GM12878 (cell line): Measurements from ENCODE around the gene ENOX1. TPM values are rescaled to one million over a fixed set of nuclear protein-coding genes. Genes with fewer than 3 reads are reported as not detected.

Source experiments
- ATAC-seq: fragments of 200-7000 bp; cut with Tn5 transposase; 3 replicates; pipeline ENCODE4 v1.9.1; 2020; ENCODE audit warnings: mild to moderate bottlenecking, moderate library complexity
- BruUV-seq: library from RNA; stranded (reverse); fragments of 400-500 nt; replicated peaks from 2 replicates; lab custom pipeline; 2021; lab: Mats Ljungman, UMichigan
- CTCF ChIA-PET: fragments of 300-600 bp; sonication (Branson Sonifier 250); formaldehyde crosslinking; extraction: SDS; loops from one replicate; lab custom pipeline; 2021; ENCODE audit warnings: inconsistent platforms; lab: Yijun Ruan, JAX
- POLR2A ChIA-PET: fragments of 350-600 bp; formaldehyde crosslinking; extraction: SDS; loops from one replicate; lab custom pipeline; 2021; ENCODE audit warnings: inconsistent platforms; lab: Charles Lee
- RAD21 ChIA-PET: fragments of 300-600 bp; sonication (Branson Sonifier 250); formaldehyde crosslinking; loops from one replicate; lab custom pipeline; 2023; ENCODE audit warnings: antibody characterized with exemption; ENCODE audit not compliant: unreplicated experiment; lab: Charles Lee
- SMC1A ChIA-PET: fragments of 300-600 bp; sonication (Branson Sonifier 250); formaldehyde crosslinking; loops from one replicate; lab custom pipeline; 2023; ENCODE audit not compliant: unreplicated experiment, uncharacterized antibody; lab: Charles Lee
- DNase-seq: peaks from one replicate; pipeline ENCODE4 v3.0.0-alpha.2; 2011; ENCODE audit warnings: low read depth, low spot score
- FAIRE-seq: peaks from 3 replicates; lab custom pipeline; 2011; peaks lifted over from hg19 to GRCh38; lab: Jason Lieb, UNC
- H2AFZ ChIP-seq: 2 replicates; pipeline ENCODE4 v1.6.0; 2011; ENCODE audit warnings: low read depth, low read length, control low read depth; ENCODE audit not compliant: control insufficient read depth
- H3K27ac ChIP-seq: 2 replicates; pipeline ENCODE4 v1.5.1; 2011; ENCODE audit warnings: control low read depth; ENCODE audit not compliant: control insufficient read depth, insufficient read depth
- H3K27me3 ChIP-seq, 2 experiments: replicated peaks in 1 of 2; 2 replicates each; pipeline versions ENCODE4 v1.6.0 to v1.6.1; 2011; ENCODE audit warnings: low read length in 1 of 2; ENCODE audit not compliant: control insufficient read depth in 2 of 2, insufficient read depth in 2 of 2
- H3K36me3 ChIP-seq, 2 experiments: 2 replicates each; pipeline ENCODE4 v1.5.1; 2011; ENCODE audit warnings: low read length in 1 of 2; ENCODE audit not compliant: control insufficient read depth in 2 of 2, insufficient read depth in 2 of 2
- H3K4me1 ChIP-seq: 2 replicates; pipeline ENCODE4 v1.6.1; 2011; ENCODE audit warnings: mild to moderate bottlenecking, low read length, moderate library complexity, mixed read lengths; ENCODE audit not compliant: control insufficient read depth, insufficient read depth
- H3K4me2 ChIP-seq: 2 replicates; pipeline ENCODE4 v1.6.0; 2011; ENCODE audit warnings: control low read depth; ENCODE audit not compliant: control insufficient read depth, insufficient read depth
- H3K4me3 ChIP-seq: fragments of 200-600 bp; sonication (generic); 2 replicates; pipeline ENCODE4 v1.5.1; 2016
- H3K79me2 ChIP-seq: 2 replicates; pipeline ENCODE4 v1.6.0; 2011; ENCODE audit warnings: low read length; ENCODE audit not compliant: control insufficient read depth, insufficient read depth
- H3K9ac ChIP-seq: 2 replicates; pipeline ENCODE4 v1.8.0; 2011; ENCODE audit warnings: low read length, control low read depth, mixed read lengths; ENCODE audit not compliant: control insufficient read depth, insufficient read depth
- H3K9me3 ChIP-seq: replicated peaks from 3 replicates; pipeline ENCODE4 v1.5.1; 2011; ENCODE audit warnings: mild to moderate bottlenecking, low read length; ENCODE audit not compliant: control insufficient read depth, insufficient read depth
- H4K20me1 ChIP-seq: 2 replicates; pipeline ENCODE4 v1.6.0; 2011; ENCODE audit not compliant: control insufficient read depth, insufficient read depth
- BACH1 ChIP-seq: fragments of 450-650 bp; IDR thresholded peaks from 2 replicates; pipeline ENCODE4 v1.6.1; 2017; ENCODE audit warnings: mild to moderate bottlenecking, borderline replicate concordance
- ELK1 ChIP-seq: IDR thresholded peaks from 2 replicates; pipeline ENCODE4 v1.6.1; 2012; ENCODE audit warnings: low read depth, low read length, improper control_type of control experiment
- NFXL1 ChIP-seq: fragments of 450-650 bp; IDR thresholded peaks from 2 replicates; pipeline ENCODE4 v1.6.1; 2017; ENCODE audit warnings: antibody characterized with exemption, mild to moderate bottlenecking, borderline replicate concordance
- TAF1 ChIP-seq: IDR thresholded peaks from 2 replicates; pipeline ENCODE4 v1.6.1; 2011; ENCODE audit warnings: mild to moderate bottlenecking, low read depth, low read length, borderline replicate concordance
- WGBS: methylation state at CpG from one replicate; pipeline ENCODE4 v1.1.6; 2016; ENCODE audit warnings: low lambda C conversion rate; ENCODE audit not compliant: insufficient replicate concordance, insufficient coverage; ENCODE audit errors: missing lambda C conversion rate; 5-methylcytosine and 5-hydroxymethylcytosine counted together
- in situ Hi-C: fragments of 300-500 bp; cut with MboI; formaldehyde crosslinking; loops from 9 replicates; pipeline ENCODE4 v1.14.3; 2018; ENCODE audit warnings: mixed read lengths
- intact Hi-C: fragments of 100-400 bp; cut with micrococcal nuclease; formaldehyde crosslinking; loops from one replicate; pipeline ENCODE4 v1.14.2; 2022; ENCODE audit not compliant: unreplicated experiment
- polyA plus RNA-seq, 11 experiments: library from polyadenylated mRNA; depleted of rRNA in 4 of 11; unstranded in 6 of 11; stranded (reverse) in 5 of 11; fragments of >200 nt; fragmentation: Nextera tagmentation in 4 of 11; fragmentation: Illumina TruSeq in 1 of 11; extraction: Ambion mirVana in 4 of 11; extraction: Trizol in 1 of 11; gene quantifications; 1 replicate in 1 of 11; 2 replicates in 10 of 11; pipeline versions ENCODE4 v1.2.1 to v1.2.3, GENCODE V29; 2011 to 2016; ENCODE audit warnings: inconsistent platforms in 2 of 11, missing spikeins in 2 of 11, low read depth in 1 of 11
- total RNA-seq, 4 experiments: library from RNA; depleted of rRNA in 3 of 4; stranded (reverse); fragments of >200 nt in 3 of 4; fragmentation: Illumina TruSeq in 1 of 4; extraction: Trizol in 1 of 4; gene quantifications; 2 replicates each; pipeline versions ENCODE4 v1.2.1 to v1.2.3, GENCODE V29; 2013 to 2021

ENOX1 gene
- total and polyA plus RNA-seq, 10 of the 15 experiments (the other 5 are each of a cell fraction or from before 2014, with no cell fraction given): 0.11 to 0.26 (median 0.15) TPM

GRCh38 chr13:43444081-43444480, 342.7 kb downstream of the ENOX1 start (continued):
- TF ChIP-seq ELK1: no peak
- no peak for TF ChIP-seq BACH1

- ChIA-PET POLR2A (no interaction called here), CTCF (interaction anchor here (0.6 to 1.0 kb wide), 2 partner anchors 13 to 183 kb away, joined by 3 read pairs; no protein-coding TSS in a partner anchor), SMC1A (interaction anchor here (0.7 to 1.2 kb wide), 4 partner anchors 11 to 359 kb away, joined by 3 read pairs; no protein-coding TSS in a partner anchor), RAD21 (no interaction called here)
- in situ Hi-C loops: no loop called here
- no TSS peak for BruUV-seq
- Histone ChIP-seq H4K20me1 (no peaks in the 10 kb centered on the region), H3K9ac (no peak overlapping the region), H3K36me3 (no peaks in the 10 kb centered on the region), H3K27me3 (no peaks in the 10 kb centered on the region), H3K4me1 (no peaks in the 10 kb centered on the region), H2AFZ (no peak overlapping the region), H3K27ac (no peak overlapping the region), H3K79me2 (no peaks in the 10 kb centered on the region), H3K4me2 (no peak overlapping the region), H3K4me3 (no peak overlapping the region), H3K9me3 (no peaks in the 10 kb centered on the region)
- ATAC-seq: no peak
- 43% methylated on average over 8 of the region's 8 CpGs for WGBS
- intact Hi-C loops: no loop called here
- no peak for DNase-seq
- no peak for FAIRE-seq
- TF ChIP-seq NFXL1 (no peak), TAF1 (no peak)
These were observed 344.8 kb downstream of the ENOX1 start for GRCh38 chr13:43441899-43442499.
